Lung (tissue), 12 donors: ENCODE data around the gene DPH2. TPM values are rescaled to one million over a fixed set of nuclear protein-coding genes. Genes with fewer than 3 reads are reported as not detected.

Experiments
- ATAC-seq: fragments of 200-7000 bp; cut with Tn5 transposase; one replicate; pipeline ENCODE4 v1.9.1; 2020; ENCODE audit warnings: moderate number of reproducible peaks; ENCODE audit not compliant: insufficient read depth, low FRiP score
- DNase-seq, 3 donors: peaks; one replicate each; pipeline ENCODE4 v3.0.0-alpha.2; 2013 to 2017
- H3K27ac ChIP-seq, 2 donors: one replicate each; pipeline ENCODE4 v1.5.1; 2013; ENCODE audit warnings: mild to moderate bottlenecking in 2 of 2, moderate library complexity in 2 of 2, control low read depth in 1 of 2, inconsistent platforms in 1 of 2, low read depth in 1 of 2, low read length in 1 of 2
- H3K27me3 ChIP-seq, 3 donors: one replicate each; pipeline ENCODE4 v1.5.1; 2013; ENCODE audit warnings: low read length in 2 of 3; ENCODE audit not compliant: control insufficient read depth in 3 of 3, insufficient read depth in 3 of 3
- H3K36me3 ChIP-seq, 4 donors: one replicate each; pipeline ENCODE4 v1.5.1; 2013; ENCODE audit warnings: low read length in 4 of 4, mild to moderate bottlenecking in 1 of 4, moderate library complexity in 1 of 4; ENCODE audit not compliant: control insufficient read depth in 4 of 4, insufficient read depth in 4 of 4
- H3K4me1 ChIP-seq, 5 donors: one replicate each; pipeline ENCODE4 v1.5.1; 2013; ENCODE audit warnings: low read length in 5 of 5, mild to moderate bottlenecking in 2 of 5, moderate library complexity in 1 of 5; ENCODE audit not compliant: control insufficient read depth in 5 of 5, insufficient read depth in 5 of 5
- H3K4me3 ChIP-seq: one replicate; pipeline ENCODE4 v1.5.1; 2013; ENCODE audit warnings: mild to moderate bottlenecking, control low read depth, moderate library complexity
- H3K9ac ChIP-seq, 2 donors: one replicate each; pipeline ENCODE4 v1.5.1; 2013; ENCODE audit warnings: low read length in 2 of 2, control low read depth in 1 of 2; ENCODE audit not compliant: insufficient read depth in 1 of 2
- H3K9me3 ChIP-seq, 4 donors: one replicate each; pipeline ENCODE4 v1.5.1; 2013; ENCODE audit warnings: low read length in 3 of 4, mild to moderate bottlenecking in 1 of 4, moderate library complexity in 1 of 4; ENCODE audit not compliant: control insufficient read depth in 4 of 4, insufficient read depth in 3 of 4
- CTCF ChIP-seq: IDR thresholded peaks from 2 replicates; pipeline ENCODE4 v1.5.1; 2012; ENCODE audit warnings: mild to moderate bottlenecking; ENCODE audit errors: control extremely low read depth, extremely low read depth
- WGBS, 2 donors: extraction: QIAGEN DNeasy Blood & Tissue Kit; methylation state at CpG; one replicate each; pipeline ENCODE4 v1.1.7; 2013; 5-methylcytosine and 5-hydroxymethylcytosine counted together
- polyA plus RNA-seq, 2 donors: library from polyadenylated mRNA; stranded (reverse); fragments of 200-250 nt; gene quantifications; one replicate each; pipeline ENCODE4 v1.2.1, GENCODE V29; 2013
- total RNA-seq, 2 donors: library from RNA; depleted of rRNA in 1 of 2; stranded (reverse); fragments of >200 nt in 1 of 2; gene quantifications; one replicate each; pipeline ENCODE4 v1.2.1, GENCODE V29; 2014 to 2021
- donor health status: control.
- donor health status: control.
- donor health status: Bipolar disorder and iron deficiency.
- donor health status: healthy.
- donor health status: DM: yes; HTN: yes; CAD: no.

The DPH2 gene
- total and polyA plus RNA-seq, 4 donors, result 11.6 to 28.5 (median 21.3) TPM

GRCh38 chr1:43978551-43979260 lies 8.9 kb downstream of the DPH2 start, which contains the start of gene B4GALT2:
B4GALT2 (plus strand) TSS chr1:43979210; CDS start chr1:43981161, 1,951 bp downstream.
- Histone ChIP-seq H3K9me3 (no peaks in the 10 kb centered on the region), H3K4me3 (peak within 1 kb of the TSS; percentile 42), H3K4me1 (peaks cover 0 to 37% (median 19%) of the 10 kb centered on the region in 5 donors), H3K27me3 (no peaks in the 10 kb centered on the region), H3K27ac (peak within 1 kb of the TSS; percentile 42 to 59), H3K9ac (no peak within 1 kb of the TSS), H3K36me3 (peaks cover 0 to 17% (median 13%) of the 10 kb centered on the region in 4 donors)
- peak; percentile 30 to 59 (median 36) for DNase-seq
- WGBS, 2 donors, result 6 to 9% methylated on average over 35 to 54 of the region's 54 CpGs
- no peak for ATAC-seq
- no peak for TF ChIP-seq CTCF

- 0% methylated on average over 3 to 45 of the region's 45 CpGs for WGBS, 2 donors
- DNase-seq, result no peak
- H3K4me1 ChIP-seq, result peaks cover 0 to 33% (median 19%) of the 10 kb centered on the region in 5 donors
- TF ChIP-seq CTCF, result no peak
- no peak overlapping the region for H3K9ac ChIP-seq
- no peak for ATAC-seq
- no peaks in the 10 kb centered on the region for H3K9me3 ChIP-seq
- H3K36me3 ChIP-seq, result peaks cover 0 to 17% (median 13%) of the 10 kb centered on the region in 4 donors
- H3K27me3 ChIP-seq, result no peaks in the 10 kb centered on the region
- H3K4me3 ChIP-seq, result peak overlapping the region; percentile 42
- H3K27ac ChIP-seq, result peak overlapping the region in 1 of 2 donors; percentile 59
Measured at GRCh38 chr1:43979261-43979527, 9.4 kb downstream of the DPH2 start.

- ATAC-seq (peak; percentile 16), DNase-seq (peak; percentile 45 to 65 (median 65))
- 4 to 8% methylated on average over 30 to 45 of the region's 45 CpGs for WGBS, 2 donors
- TF ChIP-seq CTCF, result no peak
- Histone ChIP-seq H3K9me3 (no peaks in the 10 kb centered on the region), H3K27me3 (no peaks in the 10 kb centered on the region), H3K36me3 (peaks cover 0 to 17% (median 14%) of the 10 kb centered on the region in 4 donors), H3K4me3 (peak overlapping the region; percentile 42), H3K9ac (no peak overlapping the region), H3K27ac (peak overlapping the region; percentile 42 to 59), H3K4me1 (peaks cover 0 to 30% (median 19%) of the 10 kb centered on the region in 5 donors)
Measured at GRCh38 chr1:43979528-43980254, 9.9 kb downstream of the DPH2 start.
